K562 (cell line): ENCODE measurements around the gene MAP4K1. TPM values are rescaled to one million over a fixed set of nuclear protein-coding genes. Genes with fewer than 3 reads are reported as not detected.

Source experiments
- BRF1 ChIP-seq: IDR thresholded peaks from 3 replicates; pipeline ENCODE4 v1.6.1; 2011; ENCODE audit warnings: borderline replicate concordance, mild to moderate bottlenecking; ENCODE audit not compliant: insufficient read length; ENCODE audit errors: extremely low read depth
- FOS ChIP-seq: IDR thresholded peaks from 3 replicates; pipeline ENCODE4 v1.6.1; 2011; ENCODE audit not compliant: insufficient read length; ENCODE audit errors: extremely low read depth
- GATAD2B ChIP-seq: fragments of 450-650 bp; IDR thresholded peaks from 2 replicates; pipeline ENCODE4 v1.6.1; 2017; ENCODE audit warnings: mild to moderate bottlenecking, borderline replicate concordance
- MBD2 ChIP-seq: sonication (generic); IDR thresholded peaks from 2 replicates; pipeline ENCODE4 v1.6.1; 2016; ENCODE audit warnings: low read depth, borderline replicate concordance
- NCOA2 ChIP-seq, 2 experiments: fragments of 450-650 bp; IDR thresholded peaks; 2 replicates each; pipeline ENCODE4 v1.6.1; 2018; ENCODE audit warnings: mild to moderate bottlenecking in 2 of 2, moderate library complexity in 1 of 2; ENCODE audit not compliant: partially characterized antibody in 2 of 2
- STAT6 ChIP-seq: sonication (generic); formaldehyde crosslinking; IDR thresholded peaks from 2 replicates; pipeline ENCODE4 v1.8.1; 2023; ENCODE audit warnings: mild to moderate bottlenecking, missing genetic modification reagents
- TRIM25 ChIP-seq: fragments of 450-650 bp; IDR thresholded peaks from 2 replicates; pipeline ENCODE4 v1.7.0; 2016; ENCODE audit warnings: borderline replicate concordance
- ZNF165 ChIP-seq: fragments of 250-450 bp; sonication (Bioruptor Pico); IDR thresholded peaks from 2 replicates; pipeline ENCODE4 v1.4.0; 2020; ENCODE audit warnings: borderline replicate concordance
- polyA plus RNA-seq, 8 experiments: library from polyadenylated mRNA; depleted of rRNA in 4 of 8; stranded (reverse) in 5 of 8; unstranded in 3 of 8; fragments of >200 nt; fragmentation: Nextera tagmentation in 2 of 8; fragmentation: Illumina TruSeq in 1 of 8; extraction: Ambion mirVana in 2 of 8; extraction: Trizol in 1 of 8; gene quantifications; 2 replicates each; pipeline versions ENCODE4 v1.2.1 to v1.2.3, GENCODE V29; 2011 to 2014; ENCODE audit warnings: inconsistent platforms in 1 of 8, missing spikeins in 1 of 8
- total RNA-seq, 7 experiments: library from RNA; depleted of rRNA in 6 of 7; stranded (reverse); fragments of >200 nt in 6 of 7; fragmentation: Illumina TruSeq in 2 of 7; extraction: Trizol in 2 of 7; gene quantifications; 2 replicates each; pipeline versions ENCODE4 v1.2.1 to v1.2.3, GENCODE V29; 2011 to 2021; ENCODE audit warnings: low replicate concordance in 1 of 7
- TF ChIP-seq, protein P1 (sequence below), 2 experiments: fragments of 450-650 bp; formaldehyde crosslinking in 1 of 2; IDR thresholded peaks; 2 replicates each; pipeline versions ENCODE4 v1.4.0 to v1.6.1; 2014 to 2020; ENCODE audit warnings: mild to moderate bottlenecking in 2 of 2, borderline replicate concordance in 1 of 2, low read depth in 1 of 2
- TF ChIP-seq, protein P2 (sequence below): fragments of 250-450 bp; sonication (Bioruptor Pico); IDR thresholded peaks from 2 replicates; pipeline ENCODE4 v1.4.0; 2020; ENCODE audit warnings: borderline replicate concordance

MAP4K1 gene
- total and polyA plus RNA-seq, 9 of the 15 experiments (the other 6 are each of a cell fraction or from before 2014, with no cell fraction given): 0.14 to 3.2 (median 0.73) TPM; not detected in 1

DNA sequence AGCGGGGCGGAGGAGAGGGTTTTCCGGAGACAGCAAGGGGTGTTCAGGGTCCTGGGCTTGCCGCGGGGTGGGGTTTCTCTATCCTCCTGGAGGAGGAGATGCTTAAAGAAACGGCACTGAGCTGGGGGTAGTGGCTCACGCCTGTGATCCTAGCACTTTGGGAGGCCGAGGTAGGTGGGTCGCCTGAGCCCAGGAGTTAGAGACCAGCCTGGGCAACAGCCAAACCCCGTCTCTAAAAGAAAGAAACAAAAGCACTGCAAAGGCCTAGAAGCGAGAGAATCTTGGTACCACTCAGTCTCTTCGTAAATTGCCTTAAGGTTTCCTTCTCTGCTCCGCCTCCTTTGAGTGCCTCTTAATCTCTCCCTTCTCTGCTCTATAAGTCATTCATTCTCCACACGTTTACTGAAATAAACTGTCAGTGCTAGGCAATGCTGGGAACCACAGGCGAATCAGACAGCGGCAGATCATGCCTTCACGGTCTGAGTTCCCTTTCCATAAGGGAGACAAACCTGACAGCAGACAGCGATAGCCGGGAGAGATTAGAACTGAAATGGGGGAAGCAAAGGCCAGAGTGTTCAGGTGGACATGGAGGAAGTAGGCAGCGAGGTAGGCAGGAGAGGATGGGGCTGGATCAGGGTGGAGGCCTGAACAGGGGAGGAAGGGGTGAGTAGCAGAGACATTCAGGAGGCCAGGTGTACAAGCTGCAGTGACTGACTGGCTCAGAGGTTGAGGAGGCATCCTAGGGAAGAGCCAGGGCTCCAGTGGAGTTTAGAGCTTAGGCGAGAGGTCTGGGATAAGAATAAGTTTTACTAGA, 1.8 kb upstream of the MAP4K1 start (continued):
- TF ChIP-seq, protein P1, sequence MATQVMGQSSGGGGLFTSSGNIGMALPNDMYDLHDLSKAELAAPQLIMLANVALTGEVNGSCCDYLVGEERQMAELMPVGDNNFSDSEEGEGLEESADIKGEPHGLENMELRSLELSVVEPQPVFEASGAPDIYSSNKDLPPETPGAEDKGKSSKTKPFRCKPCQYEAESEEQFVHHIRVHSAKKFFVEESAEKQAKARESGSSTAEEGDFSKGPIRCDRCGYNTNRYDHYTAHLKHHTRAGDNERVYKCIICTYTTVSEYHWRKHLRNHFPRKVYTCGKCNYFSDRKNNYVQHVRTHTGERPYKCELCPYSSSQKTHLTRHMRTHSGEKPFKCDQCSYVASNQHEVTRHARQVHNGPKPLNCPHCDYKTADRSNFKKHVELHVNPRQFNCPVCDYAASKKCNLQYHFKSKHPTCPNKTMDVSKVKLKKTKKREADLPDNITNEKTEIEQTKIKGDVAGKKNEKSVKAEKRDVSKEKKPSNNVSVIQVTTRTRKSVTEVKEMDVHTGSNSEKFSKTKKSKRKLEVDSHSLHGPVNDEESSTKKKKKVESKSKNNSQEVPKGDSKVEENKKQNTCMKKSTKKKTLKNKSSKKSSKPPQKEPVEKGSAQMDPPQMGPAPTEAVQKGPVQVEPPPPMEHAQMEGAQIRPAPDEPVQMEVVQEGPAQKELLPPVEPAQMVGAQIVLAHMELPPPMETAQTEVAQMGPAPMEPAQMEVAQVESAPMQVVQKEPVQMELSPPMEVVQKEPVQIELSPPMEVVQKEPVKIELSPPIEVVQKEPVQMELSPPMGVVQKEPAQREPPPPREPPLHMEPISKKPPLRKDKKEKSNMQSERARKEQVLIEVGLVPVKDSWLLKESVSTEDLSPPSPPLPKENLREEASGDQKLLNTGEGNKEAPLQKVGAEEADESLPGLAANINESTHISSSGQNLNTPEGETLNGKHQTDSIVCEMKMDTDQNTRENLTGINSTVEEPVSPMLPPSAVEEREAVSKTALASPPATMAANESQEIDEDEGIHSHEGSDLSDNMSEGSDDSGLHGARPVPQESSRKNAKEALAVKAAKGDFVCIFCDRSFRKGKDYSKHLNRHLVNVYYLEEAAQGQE (IDR thresholded peaks at IDR 0.05; ENCODE audit: borderline replicate concordance): no peak
- TF ChIP-seq, protein P1 (CRISPR knock-in tag; IDR thresholded peaks at IDR 0.05; ENCODE audit: low read depth): no peak
- TF ChIP-seq MBD2 (no peak), GATAD2B (no peak), BRF1 (no peak), STAT6 (CRISPR knock-in tag) (no peak), TRIM25 (no peak), ZNF165 (CRISPR knock-in tag) (no peak), FOS (no peak), NCOA2 (IDR thresholded peaks at IDR 0.05; ENCODE audit: partially characterized antibody in 2 of 2) (no peak)
- TF ChIP-seq, protein P2, sequence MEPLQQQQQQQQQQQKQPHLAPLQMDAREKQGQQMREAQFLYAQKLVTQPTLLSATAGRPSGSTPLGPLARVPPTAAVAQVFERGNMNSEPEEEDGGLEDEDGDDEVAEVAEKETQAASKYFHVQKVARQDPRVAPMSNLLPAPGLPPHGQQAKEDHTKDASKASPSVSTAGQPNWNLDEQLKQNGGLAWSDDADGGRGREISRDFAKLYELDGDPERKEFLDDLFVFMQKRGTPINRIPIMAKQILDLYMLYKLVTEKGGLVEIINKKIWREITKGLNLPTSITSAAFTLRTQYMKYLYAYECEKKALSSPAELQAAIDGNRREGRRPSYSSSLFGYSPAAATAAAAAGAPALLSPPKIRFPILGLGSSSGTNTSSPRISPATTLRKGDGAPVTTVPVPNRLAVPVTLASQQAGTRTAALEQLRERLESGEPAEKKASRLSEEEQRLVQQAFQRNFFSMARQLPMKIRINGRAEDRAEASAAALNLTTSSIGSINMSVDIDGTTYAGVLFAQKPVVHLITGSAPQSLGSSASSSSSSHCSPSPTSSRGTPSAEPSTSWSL (CRISPR knock-in tag): no peak
